Measurements from ENCODE around the gene MORC2. TPM values are rescaled to one million over a fixed set of nuclear protein-coding genes. Genes with fewer than 3 reads are reported as not detected.

MORC2 gene
- total and polyA plus RNA-seq, 8 donors: 4.4 to 64.8 (median 17.0) TPM

DNA sequence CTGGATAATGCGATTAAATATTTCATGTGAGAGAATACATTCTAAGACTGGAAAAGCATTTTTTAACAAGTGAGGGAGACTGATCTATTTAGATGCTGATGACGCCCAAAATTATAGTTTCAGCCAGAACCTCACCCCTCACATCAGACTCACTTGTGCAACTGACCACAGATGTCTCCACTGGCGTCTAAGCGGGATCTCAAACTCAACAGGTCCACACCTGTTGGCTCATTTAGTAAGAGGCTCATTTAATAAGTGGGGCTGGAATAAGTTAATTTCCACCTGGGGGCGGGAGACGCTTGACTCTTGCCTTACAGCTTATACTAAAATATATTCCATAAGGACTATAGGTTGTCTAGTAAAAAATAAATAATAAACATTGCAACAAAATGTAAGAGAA lies 47.5 kb downstream of the MORC2 start:
- Histone ChIP-seq H3K27ac (no peak overlapping the region), H3K4me3 (peak overlapping the region; percentile 31 to 40 (median 38)), H3K27me3 (no peaks in the 10 kb centered on the region), H3K4me1 (peaks cover 0 to 19% (median 12%) of the 10 kb centered on the region in 4 donors), H3K36me3 (peaks cover 0 to 28% (median 20%) of the 10 kb centered on the region in 4 donors), H3K9me3 (peaks cover 0 to 1% (median under 1%) of the 10 kb centered on the region in 4 donors)
- TF ChIP-seq, protein P1, sequence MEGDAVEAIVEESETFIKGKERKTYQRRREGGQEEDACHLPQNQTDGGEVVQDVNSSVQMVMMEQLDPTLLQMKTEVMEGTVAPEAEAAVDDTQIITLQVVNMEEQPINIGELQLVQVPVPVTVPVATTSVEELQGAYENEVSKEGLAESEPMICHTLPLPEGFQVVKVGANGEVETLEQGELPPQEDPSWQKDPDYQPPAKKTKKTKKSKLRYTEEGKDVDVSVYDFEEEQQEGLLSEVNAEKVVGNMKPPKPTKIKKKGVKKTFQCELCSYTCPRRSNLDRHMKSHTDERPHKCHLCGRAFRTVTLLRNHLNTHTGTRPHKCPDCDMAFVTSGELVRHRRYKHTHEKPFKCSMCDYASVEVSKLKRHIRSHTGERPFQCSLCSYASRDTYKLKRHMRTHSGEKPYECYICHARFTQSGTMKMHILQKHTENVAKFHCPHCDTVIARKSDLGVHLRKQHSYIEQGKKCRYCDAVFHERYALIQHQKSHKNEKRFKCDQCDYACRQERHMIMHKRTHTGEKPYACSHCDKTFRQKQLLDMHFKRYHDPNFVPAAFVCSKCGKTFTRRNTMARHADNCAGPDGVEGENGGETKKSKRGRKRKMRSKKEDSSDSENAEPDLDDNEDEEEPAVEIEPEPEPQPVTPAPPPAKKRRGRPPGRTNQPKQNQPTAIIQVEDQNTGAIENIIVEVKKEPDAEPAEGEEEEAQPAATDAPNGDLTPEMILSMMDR (IDR thresholded peaks at IDR 0.05): no peak
- no peak for TF ChIP-seq POLR2AphosphoS5 (IDR thresholded peaks at IDR 0.05)
- no peak for TF ChIP-seq POLR2A (IDR thresholded peaks at IDR 0.05)
- no peak for TF ChIP-seq EP300 (IDR thresholded peaks at IDR 0.05)
- DNase-seq: no peak
- 52 to 73% (median 65%) methylated on average over 6 of the region's 6 CpGs for WGBS, 5 donors
- intact Hi-C loops (cut with DNase I; ENCODE audit: low total_unique reads): loop anchor here (5.0 kb wide), 1 partner anchor 289 kb away; no protein-coding TSS in a partner anchor

DNA sequence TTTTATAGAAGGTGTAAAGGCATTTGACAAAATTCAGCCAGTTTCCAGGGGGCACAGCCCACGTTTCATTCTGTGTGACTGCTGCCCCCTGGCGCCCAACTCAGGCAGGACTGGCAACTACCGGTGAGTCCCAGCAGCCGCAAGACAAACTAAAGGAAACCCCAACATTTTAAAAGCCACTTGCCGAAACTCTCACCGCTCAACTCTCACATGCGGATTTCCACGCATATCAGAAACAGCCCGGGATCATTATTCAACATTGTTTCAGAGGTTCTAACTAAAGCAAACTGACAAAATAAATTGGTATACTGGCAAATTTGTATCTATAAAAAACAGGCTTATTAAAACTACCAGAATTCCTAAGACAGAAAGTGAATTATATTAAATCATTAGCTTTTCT lies 48.2 kb downstream of the MORC2 start:
- Histone ChIP-seq H3K4me3 (no peak overlapping the region), H3K4me1 (peaks cover 0 to 19% (median 12%) of the 10 kb centered on the region in 4 donors), H3K27me3 (no peaks in the 10 kb centered on the region), H3K36me3 (peaks cover 0 to 21% (median 13%) of the 10 kb centered on the region in 4 donors), H3K27ac (no peak overlapping the region), H3K9me3 (peaks cover 0 to 8% (median 7%) of the 10 kb centered on the region in 4 donors)
- peak; percentile 79 to 90 for DNase-seq
- TF ChIP-seq POLR2A (IDR thresholded peaks at IDR 0.05) (no peak), EP300 (IDR thresholded peaks at IDR 0.05) (no peak), POLR2AphosphoS5 (IDR thresholded peaks at IDR 0.05) (peak in 1 of 3 donors; percentile 7)
- TF ChIP-seq, protein P1 (IDR thresholded peaks at IDR 0.05): peak in 5 of 7 experiments; percentile 78 to 92 (median 86)
- 0 to 2% (median 1%) methylated on average over 9 of the region's 9 CpGs for WGBS, 5 donors
- intact Hi-C loops (cut with DNase I; ENCODE audit: low total_unique reads): loop anchor here (5.0 kb wide), 1 partner anchor 288 kb away; no protein-coding TSS in a partner anchor

DNA sequence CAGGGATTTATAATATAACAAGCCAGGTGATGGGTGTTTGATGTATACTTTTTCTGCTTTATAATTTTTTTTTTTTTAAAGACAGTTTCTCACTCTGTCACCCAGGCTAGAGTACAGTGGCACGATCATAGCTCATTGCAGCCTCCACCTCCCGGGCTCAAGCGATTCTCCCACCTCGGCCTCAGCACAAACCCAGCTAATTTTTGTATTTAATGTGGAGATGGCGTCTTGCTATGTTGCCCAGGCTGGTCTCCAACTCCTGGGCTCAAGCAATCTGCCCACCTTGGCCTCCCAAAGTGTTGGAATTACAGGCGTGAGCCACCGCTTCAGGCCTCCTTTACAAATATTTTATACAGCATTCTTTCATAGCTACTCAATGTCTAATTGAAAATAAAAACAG lies 48.6 kb downstream of the MORC2 start:
- Histone ChIP-seq H3K4me1 (peaks cover 0 to 19% (median 12%) of the 10 kb centered on the region in 4 donors), H3K27ac (no peak overlapping the region), H3K9me3 (peaks cover 0 to 13% (median 12%) of the 10 kb centered on the region in 4 donors), H3K27me3 (no peaks in the 10 kb centered on the region), H3K36me3 (peaks cover 0 to 16% (median 9%) of the 10 kb centered on the region in 4 donors), H3K4me3 (no peak overlapping the region)
- DNase-seq: no peak
- TF ChIP-seq POLR2A (IDR thresholded peaks at IDR 0.05): no peak
- TF ChIP-seq, protein P1 (IDR thresholded peaks at IDR 0.05): no peak
- no peak for TF ChIP-seq POLR2AphosphoS5 (IDR thresholded peaks at IDR 0.05)
- no peak for TF ChIP-seq EP300 (IDR thresholded peaks at IDR 0.05)
- 81 to 85% (median 83%) methylated on average over 7 of the region's 7 CpGs for WGBS, 5 donors
- intact Hi-C loops (cut with DNase I; ENCODE audit: low total_unique reads): loop anchor here (5.0 to 10.0 kb wide), 2 partner anchors 155 to 288 kb away; no protein-coding TSS in a partner anchor

DNA sequence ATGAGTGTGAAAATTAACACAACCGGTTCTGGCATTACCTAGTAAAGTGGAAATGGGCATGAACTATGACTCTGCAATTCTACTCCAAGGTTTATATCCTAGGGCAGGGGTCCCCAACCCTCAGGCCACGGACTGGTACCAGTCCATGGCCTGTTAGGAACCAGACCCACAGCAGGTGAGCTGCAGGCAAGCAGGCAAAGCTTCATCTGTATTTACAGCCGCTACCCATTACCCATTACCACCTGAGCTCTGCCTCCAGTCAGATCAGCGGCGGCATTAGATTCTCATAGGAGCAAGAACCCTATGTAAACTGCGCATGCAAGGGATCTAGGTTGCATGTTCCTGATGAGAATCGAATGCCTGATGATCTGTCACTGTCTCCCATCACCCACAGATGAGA lies 49.8 kb downstream of the MORC2 start:
- WGBS, 5 donors: 80 to 91% (median 87%) methylated on average over 7 of the region's 7 CpGs
- H3K4me3 ChIP-seq: no peak overlapping the region
- H3K27me3 ChIP-seq: no peaks in the 10 kb centered on the region
- intact Hi-C loops (cut with DNase I; ENCODE audit: low total_unique reads): loop anchor here (10.0 kb wide), 1 partner anchor 154 kb away; no protein-coding TSS in a partner anchor
- no peak for TF ChIP-seq POLR2AphosphoS5 (IDR thresholded peaks at IDR 0.05)
- no peak for TF ChIP-seq EP300 (IDR thresholded peaks at IDR 0.05)
- TF ChIP-seq, protein P1 (IDR thresholded peaks at IDR 0.05): no peak
- TF ChIP-seq POLR2A (IDR thresholded peaks at IDR 0.05): no peak
- no peak for DNase-seq
- no peak overlapping the region for H3K27ac ChIP-seq
- peaks cover 0 to 19% (median 12%) of the 10 kb centered on the region in 4 donors for H3K4me1 ChIP-seq
- peaks cover 0 to 14% (median 13%) of the 10 kb centered on the region in 4 donors for H3K9me3 ChIP-seq
- peaks cover 0 to 4% (median 0%) of the 10 kb centered on the region in 4 donors for H3K36me3 ChIP-seq
